Neural progenitor cell (in vitro differentiated cells): ENCODE measurements around the gene RASA1. TPM values are rescaled to one million over a fixed set of nuclear protein-coding genes. Genes with fewer than 3 reads are reported as not detected.

ENCODE experiments used
- DNase-seq: peaks from one replicate; pipeline ENCODE4 v3.0.0-alpha.2; 2016; ENCODE audit warnings: low spot score
- H2AFZ ChIP-seq: fragments of 200-600 bp; sonication (generic); replicated peaks from 2 replicates; pipeline ENCODE4 v1.6.1; 2016; ENCODE audit warnings: antibody characterized with exemption
- H3F3A ChIP-seq: fragments of 200-600 bp; sonication (generic); 2 replicates; pipeline ENCODE4 v1.6.1; 2016; ENCODE audit warnings: antibody characterized with exemption, low read depth
- H3K27ac ChIP-seq: fragments of 200-600 bp; sonication (generic); 2 replicates; pipeline ENCODE4 v1.5.1; 2016; ENCODE audit warnings: mild to moderate bottlenecking
- H3K27me3 ChIP-seq: fragments of 200-600 bp; sonication (generic); 2 replicates; pipeline ENCODE4 v1.6.1; 2016; ENCODE audit warnings: mild to moderate bottlenecking, moderate library complexity
- H3K36me3 ChIP-seq: fragments of 200-600 bp; sonication (generic); 2 replicates; pipeline ENCODE4 v1.5.1; 2016
- H3K4me1 ChIP-seq: fragments of 200-600 bp; sonication (generic); 2 replicates; pipeline ENCODE4 v1.6.1; 2016; ENCODE audit warnings: mixed run types
- H3K4me2 ChIP-seq: fragments of 200-600 bp; sonication (generic); 2 replicates; pipeline ENCODE4 v1.6.1; 2016
- H3K4me3 ChIP-seq: fragments of 200-600 bp; sonication (generic); 2 replicates; pipeline ENCODE4 v1.5.1; 2016
- H3K79me2 ChIP-seq: fragments of 200-600 bp; sonication (generic); 2 replicates; pipeline ENCODE4 v1.6.1; 2016; ENCODE audit warnings: low read depth
- H3K9ac ChIP-seq: fragments of 200-600 bp; sonication (generic); 2 replicates; pipeline ENCODE4 v1.6.1; 2016
- H3K9me3 ChIP-seq: fragments of 200-600 bp; sonication (generic); 2 replicates; pipeline ENCODE4 v1.5.1; 2016; ENCODE audit warnings: low read depth
- H4K20me1 ChIP-seq: fragments of 200-600 bp; sonication (generic); 2 replicates; pipeline ENCODE4 v1.6.1; 2016; ENCODE audit warnings: low read depth
- H3K27ac Mint-ChIP-seq: 3 replicates; pipeline ENCODE4 v1.8.0; 2021; ENCODE audit warnings: mixed read lengths
- H3K27me3 Mint-ChIP-seq: 2 replicates; pipeline ENCODE4 v1.8.0; 2022; ENCODE audit warnings: low read depth, mild to moderate bottlenecking, inconsistent platforms, moderate library complexity, mixed read lengths; ENCODE audit not compliant: insufficient read depth
- H3K36me3 Mint-ChIP-seq: 3 replicates; pipeline ENCODE4 v1.8.0; 2021; ENCODE audit warnings: mixed read lengths
- H3K4me1 Mint-ChIP-seq: 3 replicates; pipeline ENCODE4 v1.8.0; 2021; ENCODE audit warnings: mixed read lengths
- H3K4me3 Mint-ChIP-seq: 3 replicates; pipeline ENCODE4 v1.8.0; 2021; ENCODE audit warnings: mild to moderate bottlenecking, moderate library complexity, mixed read lengths
- H3K9me3 Mint-ChIP-seq: 3 replicates; pipeline ENCODE4 v1.8.0; 2020; ENCODE audit warnings: mixed read lengths
- EZH2 ChIP-seq: fragments of 200-600 bp; sonication (generic); IDR thresholded peaks from 2 replicates; pipeline ENCODE4 v1.6.1; 2017; ENCODE audit warnings: antibody characterized with exemption, mild to moderate bottlenecking, moderate library complexity
- EZH2phosphoT487 ChIP-seq: fragments of 200-600 bp; sonication (generic); IDR thresholded peaks from 2 replicates; pipeline ENCODE4 v1.6.1; 2017; ENCODE audit warnings: antibody characterized with exemption
- total RNA-seq: library from RNA; depleted of rRNA; stranded (reverse); fragments of >200 nt; gene quantifications from 2 replicates; pipeline ENCODE4 v1.2.3, GENCODE V29; 2015; ENCODE audit warnings: low replicate concordance
- TF ChIP-seq, protein P1 (sequence below): fragments of 200-600 bp; sonication (generic); IDR thresholded peaks from 2 replicates; pipeline ENCODE4 v1.5.1; 2017; ENCODE audit warnings: antibody characterized with exemption, mild to moderate bottlenecking

Gene RASA1
- total RNA-seq, 1 donor from 2014 or later: 60.9 TPM

DNA sequence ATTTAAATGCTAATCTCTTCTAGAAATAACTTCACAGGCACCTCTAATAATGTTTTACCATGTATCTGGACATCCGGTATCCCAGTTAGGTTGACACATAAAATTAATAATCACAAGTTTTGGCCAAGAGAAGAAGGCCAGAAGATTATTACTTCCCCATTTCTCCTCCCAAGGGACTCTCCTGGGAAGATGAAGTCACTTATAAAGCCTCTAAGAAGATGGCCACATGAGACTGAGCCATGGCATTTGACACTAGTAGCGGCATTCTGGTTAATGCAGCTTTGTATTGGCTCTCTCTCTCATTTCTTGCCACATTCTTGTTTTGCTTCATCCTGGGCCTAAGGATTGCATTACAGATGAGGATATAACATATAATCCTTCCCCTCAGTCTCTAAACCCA lies 34.5 kb upstream of the RASA1 start:
- H4K20me1 ChIP-seq: no peaks in the 10 kb centered on the region
- H3K9me3 Mint-ChIP-seq: no peaks in the 10 kb centered on the region
- H3K27me3 Mint-ChIP-seq: peaks cover 2% of the 10 kb centered on the region
- no peaks in the 10 kb centered on the region for H3K79me2 ChIP-seq
- DNase-seq: no peak
- H2AFZ ChIP-seq: no peak overlapping the region
- no peak overlapping the region for H3K27ac Mint-ChIP-seq
- no peak overlapping the region for H3K27ac ChIP-seq
- H3K4me1 ChIP-seq: no peaks in the 10 kb centered on the region
- H3K4me3 ChIP-seq: no peak overlapping the region
- no peak overlapping the region for H3K9ac ChIP-seq
- H3F3A ChIP-seq: no peaks in the 10 kb centered on the region
- TF ChIP-seq, protein P1, sequence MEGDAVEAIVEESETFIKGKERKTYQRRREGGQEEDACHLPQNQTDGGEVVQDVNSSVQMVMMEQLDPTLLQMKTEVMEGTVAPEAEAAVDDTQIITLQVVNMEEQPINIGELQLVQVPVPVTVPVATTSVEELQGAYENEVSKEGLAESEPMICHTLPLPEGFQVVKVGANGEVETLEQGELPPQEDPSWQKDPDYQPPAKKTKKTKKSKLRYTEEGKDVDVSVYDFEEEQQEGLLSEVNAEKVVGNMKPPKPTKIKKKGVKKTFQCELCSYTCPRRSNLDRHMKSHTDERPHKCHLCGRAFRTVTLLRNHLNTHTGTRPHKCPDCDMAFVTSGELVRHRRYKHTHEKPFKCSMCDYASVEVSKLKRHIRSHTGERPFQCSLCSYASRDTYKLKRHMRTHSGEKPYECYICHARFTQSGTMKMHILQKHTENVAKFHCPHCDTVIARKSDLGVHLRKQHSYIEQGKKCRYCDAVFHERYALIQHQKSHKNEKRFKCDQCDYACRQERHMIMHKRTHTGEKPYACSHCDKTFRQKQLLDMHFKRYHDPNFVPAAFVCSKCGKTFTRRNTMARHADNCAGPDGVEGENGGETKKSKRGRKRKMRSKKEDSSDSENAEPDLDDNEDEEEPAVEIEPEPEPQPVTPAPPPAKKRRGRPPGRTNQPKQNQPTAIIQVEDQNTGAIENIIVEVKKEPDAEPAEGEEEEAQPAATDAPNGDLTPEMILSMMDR: no peak
- no peak overlapping the region for H3K4me3 Mint-ChIP-seq
- H3K36me3 ChIP-seq: no peaks in the 10 kb centered on the region
- H3K9me3 ChIP-seq: no peaks in the 10 kb centered on the region
- H3K4me2 ChIP-seq: no peak overlapping the region
- H3K27me3 ChIP-seq: no peaks in the 10 kb centered on the region
- no peaks in the 10 kb centered on the region for H3K36me3 Mint-ChIP-seq
- H3K4me1 Mint-ChIP-seq: no peaks in the 10 kb centered on the region

DNA sequence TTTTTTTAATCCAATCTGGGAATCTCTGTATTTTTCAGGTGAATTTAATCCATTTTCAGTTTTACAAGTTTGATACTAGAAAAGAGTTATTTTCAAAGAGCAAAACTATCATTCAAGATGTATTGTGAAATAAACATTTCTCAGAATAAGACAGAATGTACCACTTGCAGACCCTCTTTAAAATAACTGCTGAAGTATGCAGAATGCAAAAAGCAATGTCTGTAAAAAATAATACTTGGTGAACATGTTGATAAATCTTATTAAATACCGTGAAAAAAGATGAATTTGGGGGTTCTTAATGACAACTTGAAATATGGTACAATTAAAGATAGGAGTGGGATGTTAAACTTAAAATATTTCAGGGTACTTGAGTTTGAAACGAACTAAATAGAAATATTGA lies 26.1 kb upstream of the RASA1 start:
- no peaks in the 10 kb centered on the region for H3K36me3 Mint-ChIP-seq
- no peaks in the 10 kb centered on the region for H3K36me3 ChIP-seq
- TF ChIP-seq EZH2phosphoT487: no peak
- no peak for TF ChIP-seq EZH2
- TF ChIP-seq, protein P1: no peak
- no peak overlapping the region for H3K4me3 Mint-ChIP-seq
- no peak overlapping the region for H3K4me3 ChIP-seq
- H3K27ac ChIP-seq: no peak overlapping the region
- no peak overlapping the region for H3K4me2 ChIP-seq
- no peaks in the 10 kb centered on the region for H3K4me1 ChIP-seq
- H3K27me3 ChIP-seq: no peaks in the 10 kb centered on the region
- H4K20me1 ChIP-seq: no peaks in the 10 kb centered on the region
- no peak overlapping the region for H3K27ac Mint-ChIP-seq
- no peaks in the 10 kb centered on the region for H3K9me3 ChIP-seq
- H3K9ac ChIP-seq: no peak overlapping the region
- H3K9me3 Mint-ChIP-seq: no peaks in the 10 kb centered on the region
- no peak overlapping the region for H2AFZ ChIP-seq
- H3K79me2 ChIP-seq: no peaks in the 10 kb centered on the region
- no peaks in the 10 kb centered on the region for H3F3A ChIP-seq
- no peak for DNase-seq
- no peaks in the 10 kb centered on the region for H3K27me3 Mint-ChIP-seq
- no peaks in the 10 kb centered on the region for H3K4me1 Mint-ChIP-seq

DNA sequence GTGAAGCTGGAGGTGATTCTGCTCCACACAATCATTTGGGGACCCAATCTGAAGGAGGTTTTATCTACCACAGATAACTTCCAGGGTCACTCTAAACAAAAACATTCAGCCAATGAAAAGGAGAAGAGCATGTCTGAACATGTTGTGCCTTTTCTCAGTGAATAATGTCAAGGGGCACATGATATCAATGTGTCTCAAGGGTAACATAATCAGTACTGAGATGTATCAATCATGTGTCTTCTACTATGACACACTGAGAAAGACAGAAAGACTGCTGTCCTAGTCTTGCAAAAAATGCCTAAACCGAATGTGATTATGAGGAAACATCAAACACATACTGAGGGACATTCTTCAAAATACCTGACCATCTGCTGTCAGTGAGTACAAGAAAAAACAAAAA lies 25.4 kb upstream of the RASA1 start:
- H3K36me3 ChIP-seq: no peaks in the 10 kb centered on the region
- no peaks in the 10 kb centered on the region for H3K4me1 ChIP-seq
- no peaks in the 10 kb centered on the region for H3K9me3 Mint-ChIP-seq
- H3K4me2 ChIP-seq: no peak overlapping the region
- no peaks in the 10 kb centered on the region for H3K4me1 Mint-ChIP-seq
- no peak overlapping the region for H3K27ac ChIP-seq
- H4K20me1 ChIP-seq: no peaks in the 10 kb centered on the region
- H3K36me3 Mint-ChIP-seq: no peaks in the 10 kb centered on the region
- H3K27me3 Mint-ChIP-seq: no peaks in the 10 kb centered on the region
- H2AFZ ChIP-seq: no peak overlapping the region
- H3F3A ChIP-seq: no peaks in the 10 kb centered on the region
- H3K9me3 ChIP-seq: no peaks in the 10 kb centered on the region
- H3K4me3 Mint-ChIP-seq: no peak overlapping the region
- TF ChIP-seq EZH2 (no peak), EZH2phosphoT487 (no peak)
- TF ChIP-seq, protein P1: no peak
- no peak overlapping the region for H3K4me3 ChIP-seq
- H3K79me2 ChIP-seq: no peaks in the 10 kb centered on the region
- H3K27ac Mint-ChIP-seq: no peak overlapping the region
- H3K9ac ChIP-seq: no peak overlapping the region
- DNase-seq: no peak
- H3K27me3 ChIP-seq: no peaks in the 10 kb centered on the region
